SK-N-MC (cell line): ENCODE data around the gene MYO18A.

ENCODE experiments used
- EZH2 ChIP-seq: fragments of 200-600 bp; sonication (generic); IDR thresholded peaks from one replicate; pipeline ENCODE4 v1.6.1; 2017; ENCODE audit warnings: antibody characterized with exemption
- FOXP2 ChIP-seq: optimal IDR thresholded peaks from 2 replicates; pipeline ENCODE3; 2011; ENCODE audit warnings: mild to moderate bottlenecking, moderate library complexity; ENCODE audit not compliant: insufficient read depth; ENCODE audit errors: extremely low read length, control extremely low read depth
- POLR2AphosphoS5 ChIP-seq: IDR thresholded peaks from 2 replicates; pipeline ENCODE4 v1.6.1; 2012; ENCODE audit warnings: mild to moderate bottlenecking, low read depth, low read length, borderline replicate concordance

DNA sequence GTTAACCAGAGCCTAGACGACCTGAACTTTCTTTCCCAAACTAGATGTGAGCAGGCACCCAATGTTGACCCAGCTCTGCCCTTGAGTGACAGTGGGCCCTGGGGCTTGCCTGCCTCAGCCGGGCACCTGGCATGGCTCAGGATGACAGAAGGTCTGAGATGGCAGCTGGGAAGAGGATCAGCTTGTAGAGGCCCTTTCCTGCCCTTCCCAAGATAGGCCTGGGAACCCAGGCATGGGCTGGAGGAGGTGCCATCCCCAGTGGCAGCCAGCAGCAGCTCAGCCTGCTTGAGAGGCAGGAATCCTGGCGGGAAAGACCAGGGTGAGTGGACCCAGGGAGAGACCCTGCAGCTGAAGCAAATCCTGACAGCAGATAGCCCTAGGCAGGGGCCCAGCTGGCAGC is 78.2 kb downstream of the MYO18A start:
- no peak for TF ChIP-seq POLR2AphosphoS5
- TF ChIP-seq EZH2, result no peak
- TF ChIP-seq FOXP2, result no peak
